ENCODE results near the gene SH3GLB2.

DNA sequence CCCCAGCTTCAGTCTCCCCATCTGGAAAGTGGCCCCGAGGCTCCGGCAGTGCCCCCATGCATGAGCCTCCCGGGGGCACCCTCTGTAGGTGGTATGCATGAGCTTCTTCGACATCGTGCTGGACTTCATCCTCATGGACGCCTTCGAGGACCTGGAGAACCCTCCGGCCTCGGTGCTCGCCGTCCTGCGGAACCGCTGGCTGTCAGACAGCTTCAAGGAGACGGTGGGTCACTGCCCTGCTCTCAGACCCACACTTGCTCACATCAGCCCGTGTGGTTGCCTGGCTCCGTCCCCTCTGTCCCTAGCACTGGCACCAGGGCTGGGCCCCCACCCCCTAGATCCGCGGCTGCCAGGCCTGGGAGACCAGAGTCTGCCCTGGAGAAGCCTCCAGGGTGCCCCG lies 40.0 kb upstream of the SH3GLB2 start:
- TF ChIP-seq, protein P1, sequence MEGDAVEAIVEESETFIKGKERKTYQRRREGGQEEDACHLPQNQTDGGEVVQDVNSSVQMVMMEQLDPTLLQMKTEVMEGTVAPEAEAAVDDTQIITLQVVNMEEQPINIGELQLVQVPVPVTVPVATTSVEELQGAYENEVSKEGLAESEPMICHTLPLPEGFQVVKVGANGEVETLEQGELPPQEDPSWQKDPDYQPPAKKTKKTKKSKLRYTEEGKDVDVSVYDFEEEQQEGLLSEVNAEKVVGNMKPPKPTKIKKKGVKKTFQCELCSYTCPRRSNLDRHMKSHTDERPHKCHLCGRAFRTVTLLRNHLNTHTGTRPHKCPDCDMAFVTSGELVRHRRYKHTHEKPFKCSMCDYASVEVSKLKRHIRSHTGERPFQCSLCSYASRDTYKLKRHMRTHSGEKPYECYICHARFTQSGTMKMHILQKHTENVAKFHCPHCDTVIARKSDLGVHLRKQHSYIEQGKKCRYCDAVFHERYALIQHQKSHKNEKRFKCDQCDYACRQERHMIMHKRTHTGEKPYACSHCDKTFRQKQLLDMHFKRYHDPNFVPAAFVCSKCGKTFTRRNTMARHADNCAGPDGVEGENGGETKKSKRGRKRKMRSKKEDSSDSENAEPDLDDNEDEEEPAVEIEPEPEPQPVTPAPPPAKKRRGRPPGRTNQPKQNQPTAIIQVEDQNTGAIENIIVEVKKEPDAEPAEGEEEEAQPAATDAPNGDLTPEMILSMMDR (IDR thresholded peaks at IDR 0.05; ENCODE audit: low read length): no peak
- TF ChIP-seq EZH2 (optimal IDR thresholded peaks at IDR 0.05; ENCODE audit: low read depth, low read length): no peak

Measured in MM.1S (cell line).